Measurements from ENCODE around the gene HYLS1. TPM values are rescaled to one million over a fixed set of nuclear protein-coding genes. Genes with fewer than 3 reads are reported as not detected.

Gene HYLS1
- total and polyA plus RNA-seq, 2 experiments from 2014 or later: 14.6 to 25.7 TPM

DNA sequence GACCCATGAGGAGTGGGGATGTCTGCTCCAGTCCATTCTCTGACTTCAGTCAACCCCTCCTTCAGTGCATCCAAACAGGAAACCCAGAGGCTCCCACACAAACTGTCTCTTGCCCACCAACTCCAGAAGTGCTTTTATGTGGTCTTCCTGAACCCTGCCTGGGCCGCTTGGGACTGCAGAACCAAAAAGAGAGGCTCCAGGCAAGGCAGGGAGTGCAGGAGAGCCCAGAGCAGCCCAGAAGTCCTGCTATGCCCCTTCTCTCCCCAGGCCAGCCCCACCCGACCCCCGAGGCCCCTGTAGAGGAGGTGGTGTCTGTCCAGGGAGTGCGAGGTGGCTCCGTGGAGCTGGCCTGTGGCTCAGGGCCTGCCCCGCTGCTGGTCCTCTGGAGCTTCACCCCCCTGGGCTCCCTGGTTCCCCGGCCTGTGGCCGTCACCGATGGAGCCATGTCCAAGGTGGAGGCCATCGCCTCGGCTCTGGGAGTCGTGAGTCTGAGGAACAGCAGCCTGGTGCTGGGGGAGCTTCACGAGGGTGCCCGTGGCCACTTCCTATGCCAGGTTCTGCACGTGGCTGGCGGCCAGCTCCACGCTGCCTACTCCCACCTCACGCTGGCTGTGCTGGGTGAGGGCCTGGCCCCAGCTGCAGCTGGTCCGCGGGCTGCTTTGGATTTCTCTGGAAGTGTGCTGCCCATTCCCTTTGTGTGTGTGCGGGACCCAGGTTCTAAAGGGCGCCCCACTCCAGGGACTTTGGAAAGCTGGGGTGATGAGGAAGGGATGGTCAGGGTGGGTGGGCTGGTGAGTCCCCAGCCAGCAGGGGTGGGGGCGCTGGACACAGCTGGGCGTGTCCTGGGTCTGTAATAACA, 60.2 kb downstream of the HYLS1 start:
- no peak overlapping the region for H3K27ac Mint-ChIP-seq
- H3K36me3 Mint-ChIP-seq (ENCODE audit: low read depth): no peaks in the 10 kb centered on the region; the same call in 2 of the 3 replicates
- H3K9me3 Mint-ChIP-seq: no peaks in the 10 kb centered on the region
- no peak overlapping the region for H3K4me2 ChIP-seq
- no peaks in the 10 kb centered on the region for H3F3A ChIP-seq (replicated peaks; ENCODE audit: low read depth)
- no peaks in the 10 kb centered on the region for H3K27me3 ChIP-seq (ENCODE audit: insufficient read depth)
- H4K20me1 ChIP-seq (replicated peaks; ENCODE audit: insufficient read depth): no peaks in the 10 kb centered on the region
- H3K4me3 Mint-ChIP-seq: no peak overlapping the region
- ATAC-seq (no peak), DNase-seq (ENCODE audit: low spot score) (no peak)
- no peaks in the 10 kb centered on the region for H3K9me2 ChIP-seq (ENCODE audit: insufficient read depth)
- no peaks in the 10 kb centered on the region for H3K79me2 ChIP-seq (replicated peaks; ENCODE audit: insufficient read depth)
- no peak overlapping the region for H3K27ac ChIP-seq (ENCODE audit: low read depth)
- H3K27me3 Mint-ChIP-seq (ENCODE audit: insufficient read depth, low read depth, poor library complexity): peaks cover 7% of the 10 kb centered on the region
- no peak overlapping the region for H2AFZ ChIP-seq
- H3K4me1 ChIP-seq (ENCODE audit: insufficient read depth): no peaks in the 10 kb centered on the region
- H3K36me3 ChIP-seq (ENCODE audit: insufficient read depth): no peaks in the 10 kb centered on the region
- TF ChIP-seq, protein P1, sequence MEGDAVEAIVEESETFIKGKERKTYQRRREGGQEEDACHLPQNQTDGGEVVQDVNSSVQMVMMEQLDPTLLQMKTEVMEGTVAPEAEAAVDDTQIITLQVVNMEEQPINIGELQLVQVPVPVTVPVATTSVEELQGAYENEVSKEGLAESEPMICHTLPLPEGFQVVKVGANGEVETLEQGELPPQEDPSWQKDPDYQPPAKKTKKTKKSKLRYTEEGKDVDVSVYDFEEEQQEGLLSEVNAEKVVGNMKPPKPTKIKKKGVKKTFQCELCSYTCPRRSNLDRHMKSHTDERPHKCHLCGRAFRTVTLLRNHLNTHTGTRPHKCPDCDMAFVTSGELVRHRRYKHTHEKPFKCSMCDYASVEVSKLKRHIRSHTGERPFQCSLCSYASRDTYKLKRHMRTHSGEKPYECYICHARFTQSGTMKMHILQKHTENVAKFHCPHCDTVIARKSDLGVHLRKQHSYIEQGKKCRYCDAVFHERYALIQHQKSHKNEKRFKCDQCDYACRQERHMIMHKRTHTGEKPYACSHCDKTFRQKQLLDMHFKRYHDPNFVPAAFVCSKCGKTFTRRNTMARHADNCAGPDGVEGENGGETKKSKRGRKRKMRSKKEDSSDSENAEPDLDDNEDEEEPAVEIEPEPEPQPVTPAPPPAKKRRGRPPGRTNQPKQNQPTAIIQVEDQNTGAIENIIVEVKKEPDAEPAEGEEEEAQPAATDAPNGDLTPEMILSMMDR (conservative IDR thresholded peaks at IDR 0.05; ENCODE audit: low read depth in 2 of 2): no peak
- TF ChIP-seq EZH2phosphoT487 (IDR thresholded peaks at IDR 0.05; ENCODE audit: unreplicated experiment): no peak
- no peak for TF ChIP-seq ZNF114 (CRISPR knock-in tag; IDR thresholded peaks at IDR 0.05)
- no peak for TF ChIP-seq ZNF462 (CRISPR knock-in tag; IDR thresholded peaks at IDR 0.05)
- no peak overlapping the region for H3K4me3 ChIP-seq
- peaks cover 9% of the 10 kb centered on the region for H3K4me1 Mint-ChIP-seq

Measured in GM23338 (cell line).